H1 (cell line): Measurements from ENCODE around the gene DIP2C. TPM values are rescaled to one million over a fixed set of nuclear protein-coding genes. Genes with fewer than 3 reads are reported as not detected.

Experiments used
- CTCF ChIA-PET: fragments of 300-600 bp; sonication (Branson Sonifier 250); formaldehyde crosslinking; loops from one replicate; lab custom pipeline; 2021; ENCODE audit not compliant: partially characterized antibody; lab: Charles Lee
- POLR2A ChIA-PET: fragments of 300-600 bp; sonication (Branson Sonifier 250); formaldehyde crosslinking; loops from one replicate; lab custom pipeline; 2021; ENCODE audit warnings: inconsistent platforms; ENCODE audit not compliant: partially characterized antibody; lab: Charles Lee
- DNase-seq, 2 experiments: peaks; one replicate each; pipeline versions ENCODE4 v3.0.0 to v3.0.0-alpha.2; 2010 to 2022; ENCODE audit warnings: low spot score in 2 of 2, low read depth in 1 of 2, mixed read lengths in 1 of 2
- FAIRE-seq: peaks from 2 replicates; lab custom pipeline; 2011; peaks lifted over from hg19 to GRCh38; lab: Jason Lieb, UNC
- H2AFZ ChIP-seq: 2 replicates; pipeline ENCODE4 v1.8.1; 2012; ENCODE audit warnings: low read length, inconsistent platforms
- H2AK5ac ChIP-seq: 2 replicates; pipeline ENCODE4 v1.6.1; 2013; ENCODE audit warnings: low read depth, low read length
- H2BK120ac ChIP-seq: replicated peaks from 2 replicates; pipeline ENCODE3; 2013; ENCODE audit warnings: low read depth, low read length, inconsistent platforms
- H2BK12ac ChIP-seq: 2 replicates; pipeline ENCODE4 v1.6.1; 2013; ENCODE audit warnings: low read depth, low read length
- H2BK15ac ChIP-seq: 2 replicates; pipeline ENCODE4 v1.6.1; 2013; ENCODE audit warnings: low read length
- H2BK20ac ChIP-seq: 2 replicates; pipeline ENCODE4 v1.6.1; 2013; ENCODE audit warnings: low read length
- H2BK5ac ChIP-seq: 2 replicates; pipeline ENCODE4 v1.6.1; 2013; ENCODE audit warnings: low read depth, low read length
- H3K14ac ChIP-seq: 2 replicates; pipeline ENCODE4 v1.6.1; 2013; ENCODE audit warnings: inconsistent platforms; ENCODE audit not compliant: insufficient read length
- H3K18ac ChIP-seq: 2 replicates; pipeline ENCODE4 v1.6.1; 2013; ENCODE audit warnings: low read length; ENCODE audit errors: extremely low read depth
- H3K23ac ChIP-seq: 2 replicates; pipeline ENCODE4 v1.6.1; 2013; ENCODE audit warnings: inconsistent platforms; ENCODE audit not compliant: insufficient read length
- H3K23me2 ChIP-seq: 2 replicates; pipeline ENCODE4 v1.6.1; 2013; ENCODE audit warnings: low read depth, low read length
- H3K27ac ChIP-seq: 2 replicates; pipeline ENCODE4 v1.6.1; 2011; ENCODE audit warnings: low read depth, low read length, inconsistent platforms
- H3K27me3 ChIP-seq, 4 experiments: replicated peaks in 1 of 4; 1 replicate in 1 of 4; 2 replicates in 3 of 4; pipeline versions ENCODE4 v1.6.1 to v1.8.1; 2011 to 2013; ENCODE audit warnings: low read length in 3 of 4, mild to moderate bottlenecking in 3 of 4, inconsistent platforms in 2 of 4, mixed read lengths in 2 of 4, moderate library complexity in 1 of 4; ENCODE audit not compliant: control insufficient read depth in 3 of 4, insufficient read depth in 3 of 4; ENCODE audit errors: extremely low read depth in 1 of 4
- H3K36me3 ChIP-seq, 4 experiments: 2 replicates each; pipeline versions ENCODE4 v1.6.1 to v1.8.1; 2011 to 2013; ENCODE audit warnings: mild to moderate bottlenecking in 4 of 4, low read length in 3 of 4, moderate library complexity in 2 of 4, control low read depth in 1 of 4, inconsistent platforms in 1 of 4; ENCODE audit not compliant: insufficient read depth in 4 of 4, control insufficient read depth in 2 of 4
- H3K4ac ChIP-seq: replicated peaks from 2 replicates; pipeline ENCODE3; 2013; ENCODE audit warnings: low read length, low read depth, mixed read lengths, inconsistent platforms; ENCODE audit not compliant: insufficient read length
- H3K4me1 ChIP-seq, 4 experiments: replicated peaks in 1 of 4; 1 replicate in 1 of 4; 2 replicates in 3 of 4; pipeline versions ENCODE4 v1.6.1 to v1.8.1; 2011 to 2013; ENCODE audit warnings: low read length in 3 of 4, inconsistent platforms in 2 of 4, mixed read lengths in 1 of 4; ENCODE audit not compliant: insufficient read depth in 4 of 4, control insufficient read depth in 3 of 4
- H3K4me2 ChIP-seq, 2 experiments: 2 replicates each; pipeline versions ENCODE4 v1.6.1 to v1.8.1; 2011 to 2013; ENCODE audit warnings: low read depth in 2 of 2, low read length in 2 of 2, control low read depth in 1 of 2, inconsistent platforms in 1 of 2, mild to moderate bottlenecking in 1 of 2; ENCODE audit not compliant: insufficient read depth in 1 of 2
- H3K4me3 ChIP-seq, 4 experiments: fragments of 200-600, 300-600 bp in 1 of 4; sonication (generic), shearing (Covaris generic), sonication (Bioruptor Twin) in 1 of 4; 2 replicates each; pipeline versions ENCODE4 v1.5.1 to v1.8.1; 2011 to 2016; ENCODE audit warnings: low read length in 4 of 4, low read depth in 3 of 4, control low read depth in 2 of 4, inconsistent platforms in 2 of 4, mild to moderate bottlenecking in 2 of 4, mixed read lengths in 1 of 4, moderate library complexity in 1 of 4; ENCODE audit not compliant: insufficient read depth in 2 of 4; ENCODE audit errors: extremely low read depth in 1 of 4
- H3K56ac ChIP-seq: replicated peaks from 2 replicates; pipeline ENCODE3; 2013; ENCODE audit warnings: low read depth, mild to moderate bottlenecking, mixed read lengths, low read length, inconsistent platforms; ENCODE audit not compliant: insufficient read length
- H3K79me1 ChIP-seq: 2 replicates; pipeline ENCODE4 v1.6.1; 2013; ENCODE audit warnings: low read depth, low read length, control low read depth
- H3K79me2 ChIP-seq, 2 experiments: 2 replicates each; pipeline versions ENCODE4 v1.6.1 to v1.8.1; 2012 to 2013; ENCODE audit warnings: low read length in 2 of 2, mild to moderate bottlenecking in 2 of 2, inconsistent platforms in 1 of 2; ENCODE audit not compliant: insufficient read depth in 2 of 2, control insufficient read depth in 1 of 2
- H3K9ac ChIP-seq, 4 experiments: replicated peaks in 1 of 4; 1 replicate in 1 of 4; 2 replicates in 3 of 4; pipeline versions ENCODE4 v1.6.1 to v1.8.1; 2011 to 2013; ENCODE audit warnings: low read depth in 3 of 4, low read length in 3 of 4, control low read depth in 2 of 4, mild to moderate bottlenecking in 2 of 4, moderate library complexity in 2 of 4, inconsistent platforms in 1 of 4; ENCODE audit errors: extremely low read depth in 1 of 4
- H3K9me3 ChIP-seq, 2 experiments: 2 replicates each; pipeline versions ENCODE4 v1.6.1 to v1.8.1; 2012 to 2013; ENCODE audit warnings: mild to moderate bottlenecking in 2 of 2, moderate library complexity in 2 of 2, control low read depth in 1 of 2, inconsistent platforms in 1 of 2, low read depth in 1 of 2, low read length in 1 of 2, mixed read lengths in 1 of 2; ENCODE audit not compliant: insufficient read depth in 2 of 2
- H4K20me1 ChIP-seq, 2 experiments: replicated peaks in 1 of 2; 2 replicates each; pipeline versions ENCODE3 to v1.8.1; 2011 to 2013; ENCODE audit warnings: inconsistent platforms in 2 of 2, low read length in 2 of 2, mild to moderate bottlenecking in 1 of 2; ENCODE audit not compliant: insufficient read depth in 2 of 2, control insufficient read depth in 1 of 2
- H4K5ac ChIP-seq: 2 replicates; pipeline ENCODE4 v1.6.1; 2013; ENCODE audit warnings: low read length, low read depth, mixed read lengths, inconsistent platforms; ENCODE audit not compliant: insufficient read length
- H4K8ac ChIP-seq: 2 replicates; pipeline ENCODE4 v1.8.0; 2013; ENCODE audit warnings: mild to moderate bottlenecking, moderate library complexity, low read length, inconsistent platforms; ENCODE audit not compliant: insufficient read depth; ENCODE audit errors: extremely low read depth
- H4K91ac ChIP-seq: replicated peaks from 2 replicates; pipeline ENCODE3; 2013; ENCODE audit warnings: low read length, mixed read lengths, inconsistent platforms; ENCODE audit not compliant: insufficient read length
- TAF1 ChIP-seq: IDR thresholded peaks from 2 replicates; pipeline ENCODE4 v1.6.1; 2011; ENCODE audit warnings: mild to moderate bottlenecking, low read depth, low read length
- ZNF274 ChIP-seq: IDR thresholded peaks from 2 replicates; pipeline ENCODE4 v1.7.0; 2012; ENCODE audit warnings: low read length, borderline replicate concordance; ENCODE audit errors: extremely low read depth
- WGBS, 2 experiments: shearing (Covaris generic) in 1 of 2; methylation state at CpG; one replicate each; pipeline versions ENCODE4 v1.1.6 to v1.1.7; 2013 to 2015; ENCODE audit warnings: low lambda C conversion rate in 2 of 2, mixed read lengths in 2 of 2, inconsistent platforms in 1 of 2, low coverage in 1 of 2, missing lambda C conversion rate in 1 of 2; ENCODE audit not compliant: insufficient replicate concordance in 2 of 2, insufficient coverage in 1 of 2, insufficient read length in 1 of 2; ENCODE audit errors: extremely low coverage in 1 of 2, missing lambda C conversion rate in 1 of 2; 5-methylcytosine and 5-hydroxymethylcytosine counted together
- polyA plus RNA-seq, 7 experiments: library from polyadenylated mRNA; depleted of rRNA in 3 of 7; stranded (reverse) in 5 of 7; unstranded in 2 of 7; fragments of >200 nt in 5 of 7; fragments of 200-250 nt in 2 of 7; gene quantifications; 1 replicate in 5 of 7; 2 replicates in 1 of 7; 4 replicates in 1 of 7; pipeline versions ENCODE4 v1.2.1 to v1.2.3, GENCODE V29; 2011 to 2013; ENCODE audit warnings: missing spikeins in 2 of 7, mixed read lengths in 2 of 7
- total RNA-seq: library from RNA; stranded (reverse); fragmentation: NEBNext Ultra II Directional; extraction: Animal tissue kit (Norgen Biotek cat#: 25700); gene quantifications from 2 replicates; pipeline ENCODE4 v1.2.1, GENCODE V29; 2021
- TF ChIP-seq, protein P1 (sequence below): IDR thresholded peaks from 2 replicates; pipeline ENCODE4 v1.6.1; 2011; ENCODE audit warnings: low read length, improper control_type of control experiment

The DIP2C gene
- total and polyA plus RNA-seq, 2 of the 8 experiments (the other 6 are each of a cell fraction or from before 2014, with no cell fraction given): 3.8 to 9.3 TPM

DNA sequence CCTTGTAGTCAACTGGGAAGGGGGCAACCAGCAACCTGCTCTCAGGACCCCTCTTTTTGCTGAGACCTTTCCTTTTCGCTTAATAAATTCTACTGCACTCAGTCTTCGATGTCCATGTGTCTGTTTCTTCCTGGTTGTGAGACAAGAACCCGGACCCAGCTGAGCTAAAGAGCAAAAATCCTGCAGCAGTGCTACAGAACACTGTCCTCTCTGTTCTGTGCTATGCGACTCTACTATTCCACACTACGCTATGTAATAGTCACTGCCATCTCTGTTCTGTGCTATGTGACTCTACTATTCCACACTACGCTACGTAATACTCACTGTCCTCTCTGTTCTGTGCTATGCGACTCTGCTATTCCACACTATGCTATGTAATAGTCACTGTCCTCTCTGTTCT is 34.3 kb downstream of the DIP2C start:
- CTCF ChIA-PET: interaction anchor here (1.6 kb wide), 1 partner anchor 134 kb away, joined by 4 read pairs; no protein-coding TSS in a partner anchor
- H2BK15ac ChIP-seq: no peak overlapping the region
- H3K9me3 ChIP-seq: no peaks in the 10 kb centered on the region
- no peak overlapping the region; the same call in 1 of the 2 replicates for H2BK12ac ChIP-seq
- H2BK5ac ChIP-seq: no peak overlapping the region
- no peak overlapping the region for H2AK5ac ChIP-seq
- no peak overlapping the region for H3K9ac ChIP-seq
- H3K4me1 ChIP-seq: no peaks in the 10 kb centered on the region; a peak in 3 of 7 replicates
- H3K18ac ChIP-seq: no peak overlapping the region
- no peaks in the 10 kb centered on the region for H3K36me3 ChIP-seq
- H4K8ac ChIP-seq: no peak overlapping the region
- H4K5ac ChIP-seq: no peak overlapping the region
- peak in 1 of 2 experiments; percentile 24 for DNase-seq
- H2BK120ac ChIP-seq: no peak overlapping the region
- H3K27ac ChIP-seq: no peak overlapping the region
- no peak for FAIRE-seq
- H3K79me2 ChIP-seq: peaks cover 9% of the 10 kb centered on the region in 2 experiments
- H3K79me1 ChIP-seq: peaks cover 13% of the 10 kb centered on the region
- no peaks in the 10 kb centered on the region for H3K27me3 ChIP-seq
- H4K20me1 ChIP-seq: peaks cover 6 to 23% of the 10 kb centered on the region in 2 experiments
- H2BK20ac ChIP-seq: no peak overlapping the region
- no peak overlapping the region for H3K14ac ChIP-seq
- H3K23me2 ChIP-seq: no peaks in the 10 kb centered on the region
- no peak overlapping the region for H2AFZ ChIP-seq
- POLR2A ChIA-PET: no interaction called here
- H3K4ac ChIP-seq: no peak overlapping the region
- H3K56ac ChIP-seq: no peak overlapping the region
- H3K4me2 ChIP-seq: no peak overlapping the region
- no peak overlapping the region for H4K91ac ChIP-seq
- 90% methylated on average over 8 of the region's 8 CpGs; no CpG with 5 or more reads in 1 of the 2 experiments for WGBS, 2 experiments
- no peak overlapping the region for H3K4me3 ChIP-seq
- no peak overlapping the region for H3K23ac ChIP-seq
- TF ChIP-seq TAF1 (no peak), ZNF274 (no peak)
- TF ChIP-seq, protein P1, sequence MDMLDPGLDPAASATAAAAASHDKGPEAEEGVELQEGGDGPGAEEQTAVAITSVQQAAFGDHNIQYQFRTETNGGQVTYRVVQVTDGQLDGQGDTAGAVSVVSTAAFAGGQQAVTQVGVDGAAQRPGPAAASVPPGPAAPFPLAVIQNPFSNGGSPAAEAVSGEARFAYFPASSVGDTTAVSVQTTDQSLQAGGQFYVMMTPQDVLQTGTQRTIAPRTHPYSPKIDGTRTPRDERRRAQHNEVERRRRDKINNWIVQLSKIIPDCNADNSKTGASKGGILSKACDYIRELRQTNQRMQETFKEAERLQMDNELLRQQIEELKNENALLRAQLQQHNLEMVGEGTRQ: no peak
